Psoas muscle (tissue), 8 donors: Measurements from ENCODE around the gene NUP153. TPM values are rescaled to one million over a fixed set of nuclear protein-coding genes. Genes with fewer than 3 reads are reported as not detected.

Experiments used
- ATAC-seq, 4 donors: fragments of 200-7000 bp; cut with Tn5 transposase; one replicate each; pipeline ENCODE4 v1.9.1; 2020; ENCODE audit warnings: moderate library complexity in 3 of 4, mild to moderate bottlenecking in 2 of 4
- DNase-seq, 2 donors: peaks; one replicate each; pipeline ENCODE4 v3.0.0-alpha.2; 2020
- H3K27ac ChIP-seq: fragments of 200-600 bp; one replicate; pipeline ENCODE4 v1.8.0; 2022
- H3K27me3 ChIP-seq, 3 donors: fragments of 200-600 bp in 1 of 3; one replicate each; pipeline versions ENCODE4 v1.6.1 to v1.8.0; 2013 to 2022; ENCODE audit warnings: low read length in 2 of 3, mild to moderate bottlenecking in 2 of 3, moderate library complexity in 1 of 3; ENCODE audit not compliant: insufficient read depth in 3 of 3
- H3K36me3 ChIP-seq, 2 donors: fragments of 200-600 bp in 1 of 2; one replicate each; pipeline versions ENCODE4 v1.6.1 to v1.8.0; 2013 to 2022; ENCODE audit warnings: low read depth in 1 of 2, mild to moderate bottlenecking in 1 of 2, moderate library complexity in 1 of 2; ENCODE audit not compliant: insufficient read depth in 1 of 2
- H3K4me1 ChIP-seq: fragments of 200-600 bp; one replicate; pipeline ENCODE4 v1.8.0; 2022
- H3K4me3 ChIP-seq: fragments of 200-600 bp; one replicate; pipeline ENCODE4 v1.8.0; 2022; ENCODE audit warnings: mild to moderate bottlenecking
- H3K9me3 ChIP-seq: fragments of 200-600 bp; one replicate; pipeline ENCODE4 v1.8.0; 2022
- CTCF ChIP-seq: fragments of 200-600 bp; IDR thresholded peaks from one replicate; pipeline ENCODE4 v1.8.0; 2022; ENCODE audit warnings: antibody characterized with exemption
- WGBS, 3 donors: extraction: QIAGEN DNeasy Blood & Tissue Kit; methylation state at CpG; one replicate each; pipeline versions ENCODE4 v1.1.6 to v1.1.7; 2013; 5-methylcytosine and 5-hydroxymethylcytosine counted together
- intact Hi-C, 2 donors: fragments of 100-400 bp; cut with DNase I; formaldehyde crosslinking; loops; one replicate each; pipeline versions ENCODE4 v1.11.0 to v1.14.2; 2022
- polyA plus RNA-seq, 3 donors: library from polyadenylated mRNA; stranded (reverse); fragments of 200-250 nt; gene quantifications; one replicate each; pipeline ENCODE4 v1.2.3, GENCODE V29; 2013
- total RNA-seq, 4 donors: library from RNA; stranded (reverse); fragmentation: NEBNext Ultra II Directional in 2 of 4; extraction: Animal tissue kit (Norgen Biotek cat#: 25700) in 2 of 4; gene quantifications; one replicate each; pipeline versions ENCODE4 v1.2.1 to v1.2.4, GENCODE V29; 2021 to 2023
- donor health status: healthy with polysubstance abuse.
- donor health status: DM: no; HTN: no; CAD: no; lungs with moderate emphysema.
- donor health status: Bipolar disorder and iron deficiency.
- donor health status: healthy.
- donor health status: DM: yes; HTN: yes; CAD: no.
- donor health status: DM: no; HTN: no; CAD: no.
- donor health status: DM: no; HTN: no; CAD: no.
- donor health status: DM: yes; HTN: yes; CAD: no.

NUP153 gene
- total and polyA plus RNA-seq, 7 donors, result 12.4 to 62.1 (median 32.7) TPM

DNA sequence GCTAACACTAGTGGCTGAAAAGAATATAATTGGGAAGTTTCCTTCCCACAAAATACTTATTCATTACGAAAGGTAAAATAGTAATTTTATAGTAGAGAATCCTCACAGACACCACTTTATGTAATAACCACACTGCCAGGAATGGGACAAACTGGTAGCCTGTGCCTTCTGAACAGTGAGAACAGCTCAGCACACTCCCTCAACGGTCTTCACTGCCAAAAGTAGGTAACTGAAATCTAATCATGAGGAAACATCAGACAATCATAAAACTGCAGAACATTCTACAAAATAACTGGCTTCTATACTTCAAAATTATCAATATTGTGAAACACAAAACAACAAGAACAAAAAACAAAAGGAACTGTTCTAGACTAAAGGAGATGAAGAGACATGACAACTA, 44.1 kb downstream of the NUP153 start:
- intact Hi-C loops, result loop anchor here (5.0 to 10.0 kb wide), 2 partner anchors 40 to 112 kb away; no protein-coding TSS in a partner anchor
- 57 to 82% (median 64%) methylated on average over 2 of the region's 2 CpGs for WGBS, 3 donors
- Histone ChIP-seq H3K36me3 (peaks cover 3 to 97% of the 10 kb centered on the region in 2 donors), H3K27me3 (no peaks in the 10 kb centered on the region), H3K4me1 (no peaks in the 10 kb centered on the region), H3K27ac (no peak overlapping the region), H3K9me3 (no peaks in the 10 kb centered on the region), H3K4me3 (no peak overlapping the region)
- ATAC-seq (no peak), DNase-seq (no peak)
- no peak for TF ChIP-seq CTCF

- Histone ChIP-seq H3K27me3 (no peaks in the 10 kb centered on the region), H3K36me3 (peaks cover 7 to 83% of the 10 kb centered on the region in 2 donors), H3K9me3 (no peaks in the 10 kb centered on the region), H3K27ac (no peak overlapping the region), H3K4me3 (no peak overlapping the region), H3K4me1 (no peaks in the 10 kb centered on the region)
- WGBS, 3 donors, result 57 to 60% (median 59%) methylated on average over 3 of the region's 3 CpGs
- intact Hi-C loops, result loop anchor here in 1 of 2 donors (5.0 kb wide), 1 partner anchor 46 kb away; no protein-coding TSS in a partner anchor
- no peak for DNase-seq
- ATAC-seq, result peak in 1 of 4 donors; percentile 12
- no peak for TF ChIP-seq CTCF
Measured at GRCh38 chr6:17656644-17657043, 50.1 kb downstream of the NUP153 start.

DNA sequence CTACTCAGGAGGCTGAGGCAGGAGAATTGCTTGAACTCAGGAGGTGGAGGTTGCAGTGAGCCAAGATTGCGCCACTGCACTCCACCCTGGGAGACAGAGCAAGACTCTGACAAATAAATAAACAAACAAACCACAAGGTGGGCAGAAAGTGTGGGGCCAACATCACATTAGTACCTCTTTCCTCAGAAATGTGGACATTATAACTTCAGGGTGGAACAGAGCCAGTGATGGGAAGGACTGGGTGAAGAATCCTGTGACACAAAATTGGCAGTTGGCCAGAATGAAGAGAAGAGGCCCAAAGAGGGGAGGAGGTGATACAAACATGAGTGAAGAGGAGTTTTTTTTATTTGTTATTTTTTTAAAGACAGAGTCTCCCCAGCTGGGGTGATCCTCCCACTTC, 50.6 kb downstream of the NUP153 start:
- no peak overlapping the region for H3K27ac ChIP-seq
- WGBS, 3 donors, result 94 to 100% (median 98%) methylated on average over 1 of the region's 1 CpG
- DNase-seq, result no peak
- H3K36me3 ChIP-seq, result peaks cover 5 to 81% of the 10 kb centered on the region in 2 donors
- no peak overlapping the region for H3K4me3 ChIP-seq
- no peaks in the 10 kb centered on the region for H3K27me3 ChIP-seq
- H3K4me1 ChIP-seq, result no peaks in the 10 kb centered on the region
- intact Hi-C loops, result loop anchor here in 1 of 2 donors (5.0 kb wide), 1 partner anchor 46 kb away; no protein-coding TSS in a partner anchor
- no peaks in the 10 kb centered on the region for H3K9me3 ChIP-seq
- no peak for TF ChIP-seq CTCF
- ATAC-seq, result peak in 1 of 4 donors; percentile 45

DNA sequence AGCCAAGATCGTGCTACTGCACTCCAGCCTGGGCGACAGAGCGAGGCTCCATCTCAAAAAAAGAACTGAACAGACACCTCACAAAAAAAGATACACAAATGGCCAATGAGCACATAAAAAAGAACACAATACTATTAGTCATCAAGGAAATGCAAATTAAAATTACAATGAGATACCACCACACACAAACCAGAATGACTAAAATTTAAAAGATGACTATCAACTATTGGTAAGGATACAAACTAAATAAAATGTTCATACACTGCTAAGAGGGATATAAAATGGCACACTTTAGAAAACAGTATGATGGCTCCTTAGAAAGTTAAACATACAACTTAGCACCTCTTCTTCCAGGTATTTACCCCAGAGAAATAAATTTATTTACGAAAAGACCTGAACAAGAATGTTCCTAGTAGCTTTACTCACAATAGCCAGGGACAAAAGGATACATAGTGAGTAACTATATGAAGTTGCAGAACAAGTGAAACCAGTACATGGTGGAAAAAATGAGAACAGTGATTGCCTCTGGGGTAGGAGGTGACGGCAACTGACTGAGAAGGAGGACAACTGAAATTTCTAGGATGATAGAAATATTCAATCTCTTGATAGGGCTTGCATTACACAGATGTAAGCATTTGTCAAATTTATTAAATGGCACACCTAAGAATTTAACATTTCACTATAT, 53.4 kb downstream of the NUP153 start:
- intact Hi-C loops, result no loop called here
- H3K36me3 ChIP-seq, result peaks cover 5 to 81% of the 10 kb centered on the region in 2 donors

More for the DNA sequence above, 53.4 kb downstream of the NUP153 start:
- no peak for TF ChIP-seq CTCF
- H3K4me3 ChIP-seq, result no peak overlapping the region
- DNase-seq (no peak), ATAC-seq (no peak)
- H3K4me1 ChIP-seq, result no peaks in the 10 kb centered on the region
- no peak overlapping the region for H3K27ac ChIP-seq
- WGBS, 3 donors, result 77 to 78% (median 78%) methylated on average over 5 of the region's 5 CpGs
- no peaks in the 10 kb centered on the region for H3K9me3 ChIP-seq
- no peaks in the 10 kb centered on the region for H3K27me3 ChIP-seq
